MCF 10A (cell line): Measurements from ENCODE around the gene RAB31. TPM values are rescaled to one million over a fixed set of nuclear protein-coding genes. Genes with fewer than 3 reads are reported as not detected.

Source experiments
- BruUV-seq: library from RNA; stranded (reverse); fragments of 400-500 nt; replicated peaks from 2 replicates; lab custom pipeline; 2021; lab: Mats Ljungman, UMichigan
- CTCF ChIA-PET: fragments of 300-600 bp; sonication (Branson Sonifier 250); formaldehyde crosslinking; extraction: SDS; loops from one replicate; lab custom pipeline; 2021; ENCODE audit warnings: antibody characterized with exemption, inconsistent platforms; lab: Yijun Ruan, JAX
- POLR2A ChIA-PET: fragments of 300-600, 350-650 bp; sonication (Branson Sonifier 250); formaldehyde crosslinking; extraction: SDS; loops from one replicate; lab custom pipeline; 2020; ENCODE audit warnings: antibody characterized with exemption, inconsistent platforms; lab: Yijun Ruan, JAX
- DNase-seq: peaks from one replicate; pipeline ENCODE4 v3.0.0-alpha.2; 2018; ENCODE audit not compliant: unreplicated experiment
- H3K27ac Mint-ChIP-seq: one replicate; pipeline ENCODE4 v1.8.0; 2022; ENCODE audit warnings: mild to moderate bottlenecking, low read depth, mixed read lengths; ENCODE audit not compliant: unreplicated experiment
- H3K27me3 Mint-ChIP-seq: one replicate; pipeline ENCODE4 v1.8.0; 2022; ENCODE audit warnings: mixed read lengths; ENCODE audit not compliant: insufficient read depth, unreplicated experiment
- H3K36me3 Mint-ChIP-seq: one replicate; pipeline ENCODE4 v1.8.0; 2022; ENCODE audit warnings: mild to moderate bottlenecking, moderate library complexity, mixed read lengths; ENCODE audit not compliant: insufficient read depth, unreplicated experiment
- H3K4me1 Mint-ChIP-seq: one replicate; pipeline ENCODE4 v1.8.0; 2022; ENCODE audit warnings: mixed read lengths; ENCODE audit not compliant: insufficient read depth, unreplicated experiment
- H3K4me3 Mint-ChIP-seq: one replicate; pipeline ENCODE4 v1.8.0; 2022; ENCODE audit warnings: mild to moderate bottlenecking, moderate library complexity, mixed read lengths; ENCODE audit not compliant: unreplicated experiment
- H3K9me3 Mint-ChIP-seq: one replicate; pipeline ENCODE4 v1.8.0; 2022; ENCODE audit warnings: mixed read lengths; ENCODE audit not compliant: unreplicated experiment
- CTCF ChIP-seq: fragments of 200-600 bp; IDR thresholded peaks from one replicate; pipeline ENCODE4 v1.8.0; 2022; ENCODE audit warnings: antibody characterized with exemption, mild to moderate bottlenecking; ENCODE audit not compliant: unreplicated experiment
- intact Hi-C: fragments of 100-400 bp; cut with micrococcal nuclease; formaldehyde crosslinking; loops from 2 replicates; pipeline ENCODE4 v1.14.1; 2022
- total RNA-seq: library from RNA; stranded (reverse); gene quantifications from 2 replicates; pipeline ENCODE4 v1.2.3, GENCODE V29; 2022

Gene RAB31
- total RNA-seq, 1 experiment from 2014 or later, result 6.1 TPM

- peaks cover 32% of the 10 kb centered on the region for H3K4me1 Mint-ChIP-seq
- no TSS peak for BruUV-seq
- intact Hi-C loops, result no loop called here
- no peaks in the 10 kb centered on the region for H3K27me3 Mint-ChIP-seq
- peak; percentile 24 for DNase-seq
- ChIA-PET POLR2A (interaction anchor here (0.7 to 3.4 kb wide), 13 partner anchors 8 to 199 kb away, joined by 3 to 39 read pairs (median 4); partner anchors contain the start of gene VAPA), CTCF (interaction anchor here (1.1 to 1.3 kb wide), 2 partner anchors 23 to 81 kb away, joined by 3 to 4 read pairs; no protein-coding TSS in a partner anchor)
- no peak for TF ChIP-seq CTCF
- H3K27ac Mint-ChIP-seq, result peak overlapping the region; percentile 35
- H3K4me3 Mint-ChIP-seq, result peak overlapping the region; percentile 33
- H3K9me3 Mint-ChIP-seq, result peaks cover 12% of the 10 kb centered on the region
- H3K36me3 Mint-ChIP-seq, result peaks cover 14% of the 10 kb centered on the region
Observed at GRCh38 chr18:9868857-9869714, 161.0 kb downstream of the RAB31 start.

GRCh38 chr18:9869715-9870430 is 161.8 kb downstream of the RAB31 start:
- peaks cover 12% of the 10 kb centered on the region for H3K9me3 Mint-ChIP-seq
- H3K4me1 Mint-ChIP-seq, result peaks cover 35% of the 10 kb centered on the region
- H3K27me3 Mint-ChIP-seq, result no peaks in the 10 kb centered on the region
- intact Hi-C loops, result no loop called here
- TF ChIP-seq CTCF, result no peak
- H3K4me3 Mint-ChIP-seq, result no peak overlapping the region
- peak overlapping the region; percentile 84 for H3K27ac Mint-ChIP-seq
- CTCF ChIA-PET, result interaction anchor here (0.7 to 1.3 kb wide), 4 partner anchors 23 to 81 kb away, joined by 3 to 4 read pairs (median 4); partner anchors contain the start of gene VAPA
- BruUV-seq, result no TSS peak
- peak; percentile 92 for DNase-seq
- POLR2A ChIA-PET, result interaction anchor here (0.6 to 3.4 kb wide), 16 partner anchors 8 to 221 kb away, joined by 3 to 39 read pairs (median 3); partner anchors contain the start of gene VAPA
- peaks cover 14% of the 10 kb centered on the region for H3K36me3 Mint-ChIP-seq

GRCh38 chr18:9870431-9871008 is 162.4 kb downstream of the RAB31 start:
- Mint-ChIP-seq H3K9me3 (peaks cover 10% of the 10 kb centered on the region), H3K4me3 (no peak overlapping the region), H3K27me3 (no peaks in the 10 kb centered on the region), H3K27ac (peak overlapping the region; percentile 84), H3K36me3 (peaks cover 14% of the 10 kb centered on the region), H3K4me1 (peaks cover 39% of the 10 kb centered on the region)
- intact Hi-C loops, result no loop called here
- no TSS peak for BruUV-seq
- no peak for TF ChIP-seq CTCF
- POLR2A ChIA-PET, result interaction anchor here (1.0 to 3.4 kb wide), 11 partner anchors 9 to 222 kb away, joined by 3 to 39 read pairs (median 3); partner anchors contain the start of gene VAPA
- DNase-seq, result no peak
- CTCF ChIA-PET, result interaction anchor here (0.7 to 1.2 kb wide), 3 partner anchors 43 to 131 kb away, joined by 3 to 4 read pairs (median 4); partner anchors contain the start of gene VAPA
